ENCODE data around the gene KLHL30.
A peak's percentile ranks its signal among the peaks of the same experiment; 100 is the strongest.

Gene KLHL30

GRCh38 chr2:238151205-238151604 lies 12.7 kb downstream of the KLHL30 start:
- DNase-seq = no peak

GRCh38 chr2:238151628-238152235 lies 13.3 kb downstream of the KLHL30 start:
- DNase-seq = no peak

GRCh38 chr2:238152771-238153688 lies 14.6 kb downstream of the KLHL30 start:
- no peak for DNase-seq

GRCh38 chr2:238154570-238154969 lies 16.1 kb downstream of the KLHL30 start:
- no peak for DNase-seq

- no peak for DNase-seq
Observed at GRCh38 chr2:238155051-238155760, 16.7 kb downstream of the KLHL30 start.

- no peak for DNase-seq
Observed at GRCh38 chr2:238155761-238156694, 17.6 kb downstream of the KLHL30 start.

GRCh38 chr2:238157506-238158017 lies 19.1 kb downstream of the KLHL30 start:
- DNase-seq = no peak

- no peak for DNase-seq
Observed at GRCh38 chr2:238158018-238158508, 19.6 kb downstream of the KLHL30 start.

- DNase-seq = peak; percentile 7
Observed at GRCh38 chr2:238158509-238159070, 20.1 kb downstream of the KLHL30 start, which contains the start of gene ERFE. TSS of gene ERFE (plus strand) at chr2:238158970. CDS start at chr2:238159008, 38 bp downstream.

GRCh38 chr2:238159071-238159539 lies 20.6 kb downstream of the KLHL30 start:
- no peak for DNase-seq

- DNase-seq = no peak
Observed at GRCh38 chr2:238159661-238160205, 21.3 kb downstream of the KLHL30 start.

- DNase-seq = no peak
Observed at GRCh38 chr2:238160206-238161129, 22.0 kb downstream of the KLHL30 start.

- DNase-seq = no peak
Observed at GRCh38 chr2:238161291-238162051, 23.0 kb downstream of the KLHL30 start.

GRCh38 chr2:238162251-238162845 lies 23.9 kb downstream of the KLHL30 start:
- DNase-seq = no peak

- no peak for DNase-seq
Observed at GRCh38 chr2:238162846-238163441, 24.5 kb downstream of the KLHL30 start.

GRCh38 chr2:238163481-238164198 lies 25.2 kb downstream of the KLHL30 start:
- DNase-seq = no peak

GRCh38 chr2:238164906-238165287 lies 26.4 kb downstream of the KLHL30 start:
- DNase-seq = no peak
